Regular cardiac myocyte (primary cell): Measurements from ENCODE around the gene TBX22. TPM values are rescaled to one million over a fixed set of nuclear protein-coding genes. Genes with fewer than 3 reads are reported as not detected.

Experiments
- total RNA-seq: library from RNA; depleted of rRNA; stranded (reverse); fragments of >200 nt; gene quantifications from 2 replicates; pipeline ENCODE4 v1.2.3, GENCODE V29; 2014

Gene TBX22
- total RNA-seq: not detected in 2 replicates

GRCh38 chrX:80014141-80014940, at the start of gene TBX22:
Gene TBX22 (plus strand): TSS chrX:80014753. CDS start chrX:80022270, 7,517 bp downstream.

